Measurements from ENCODE around the gene KIF20A. TPM values are rescaled to one million over a fixed set of nuclear protein-coding genes. Genes with fewer than 3 reads are reported as not detected.

The KIF20A gene
- total and polyA plus RNA-seq, 2 experiments from 2014 or later: 41.0 to 60.4 TPM

GRCh38 chr5:138179277-138179857 is 455 bp downstream of the KIF20A start (continued):
- TF ChIP-seq ETS1 (IDR thresholded peaks at IDR 0.05): no peak
- TF ChIP-seq CTCF (conservative IDR thresholded peaks at IDR 0.05; ENCODE audit: low read depth in 2 of 2): no peak
- no peak for TF ChIP-seq STAT1 (IDR thresholded peaks at IDR 0.05; ENCODE audit: unreplicated experiment)

- H4K20me1 ChIP-seq (replicated peaks; ENCODE audit: insufficient read depth): no peaks in the 10 kb centered on the region; the same call in none of the 2 replicates
- H3K27ac Mint-ChIP-seq: no peak overlapping the region
- peaks cover 2% of the 10 kb centered on the region; the same call in 2 of the 3 replicates for H3K4me1 Mint-ChIP-seq
- DNase-seq (ENCODE audit: low spot score) (peak; percentile 52), ATAC-seq (no peak)
- H3K27ac ChIP-seq (ENCODE audit: low read depth): no peak overlapping the region
- H3F3A ChIP-seq (replicated peaks; ENCODE audit: low read depth): 0 out of 2 replicates have a peak, but pooled peaks cover 10% of the 10 kb centered on the region
- H3K4me2 ChIP-seq: peak overlapping the region; percentile 87
- H3K27me3 ChIP-seq (ENCODE audit: insufficient read depth): no peaks in the 10 kb centered on the region
- no peaks in the 10 kb centered on the region for H3K9me2 ChIP-seq (ENCODE audit: insufficient read depth)
- H3K4me3 Mint-ChIP-seq: no peak overlapping the region
- H2AFZ ChIP-seq: no peak overlapping the region
- peak overlapping the region; percentile 73 for H3K4me3 ChIP-seq
- peaks cover 48% of the 10 kb centered on the region for H3K79me2 ChIP-seq (replicated peaks; ENCODE audit: insufficient read depth)
- H3K27me3 Mint-ChIP-seq (ENCODE audit: insufficient read depth, low read depth, poor library complexity): peaks cover 6% of the 10 kb centered on the region
- H3K36me3 Mint-ChIP-seq (ENCODE audit: low read depth): peaks cover 62% of the 10 kb centered on the region
- no peaks in the 10 kb centered on the region for H3K9me3 Mint-ChIP-seq
- H3K36me3 ChIP-seq (ENCODE audit: insufficient read depth): peaks cover 52% of the 10 kb centered on the region
- H3K4me1 ChIP-seq (ENCODE audit: insufficient read depth): peaks cover 12% of the 10 kb centered on the region
- TF ChIP-seq NANOG (IDR thresholded peaks at IDR 0.05; ENCODE audit: borderline replicate concordance) (no peak), EZH2phosphoT487 (IDR thresholded peaks at IDR 0.05; ENCODE audit: unreplicated experiment) (no peak), EZH2 (IDR thresholded peaks at IDR 0.05; ENCODE audit: low read depth, unreplicated experiment) (no peak), CTCF (conservative IDR thresholded peaks at IDR 0.05; ENCODE audit: low read depth in 2 of 2) (peak; percentile 56 to 74)
- TF ChIP-seq, protein P1, sequence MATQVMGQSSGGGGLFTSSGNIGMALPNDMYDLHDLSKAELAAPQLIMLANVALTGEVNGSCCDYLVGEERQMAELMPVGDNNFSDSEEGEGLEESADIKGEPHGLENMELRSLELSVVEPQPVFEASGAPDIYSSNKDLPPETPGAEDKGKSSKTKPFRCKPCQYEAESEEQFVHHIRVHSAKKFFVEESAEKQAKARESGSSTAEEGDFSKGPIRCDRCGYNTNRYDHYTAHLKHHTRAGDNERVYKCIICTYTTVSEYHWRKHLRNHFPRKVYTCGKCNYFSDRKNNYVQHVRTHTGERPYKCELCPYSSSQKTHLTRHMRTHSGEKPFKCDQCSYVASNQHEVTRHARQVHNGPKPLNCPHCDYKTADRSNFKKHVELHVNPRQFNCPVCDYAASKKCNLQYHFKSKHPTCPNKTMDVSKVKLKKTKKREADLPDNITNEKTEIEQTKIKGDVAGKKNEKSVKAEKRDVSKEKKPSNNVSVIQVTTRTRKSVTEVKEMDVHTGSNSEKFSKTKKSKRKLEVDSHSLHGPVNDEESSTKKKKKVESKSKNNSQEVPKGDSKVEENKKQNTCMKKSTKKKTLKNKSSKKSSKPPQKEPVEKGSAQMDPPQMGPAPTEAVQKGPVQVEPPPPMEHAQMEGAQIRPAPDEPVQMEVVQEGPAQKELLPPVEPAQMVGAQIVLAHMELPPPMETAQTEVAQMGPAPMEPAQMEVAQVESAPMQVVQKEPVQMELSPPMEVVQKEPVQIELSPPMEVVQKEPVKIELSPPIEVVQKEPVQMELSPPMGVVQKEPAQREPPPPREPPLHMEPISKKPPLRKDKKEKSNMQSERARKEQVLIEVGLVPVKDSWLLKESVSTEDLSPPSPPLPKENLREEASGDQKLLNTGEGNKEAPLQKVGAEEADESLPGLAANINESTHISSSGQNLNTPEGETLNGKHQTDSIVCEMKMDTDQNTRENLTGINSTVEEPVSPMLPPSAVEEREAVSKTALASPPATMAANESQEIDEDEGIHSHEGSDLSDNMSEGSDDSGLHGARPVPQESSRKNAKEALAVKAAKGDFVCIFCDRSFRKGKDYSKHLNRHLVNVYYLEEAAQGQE (IDR thresholded peaks at IDR 0.05; ENCODE audit: unreplicated experiment): no peak
Observed at GRCh38 chr5:138180183-138180782, 1.4 kb downstream of the KIF20A start.
